HepG2 (cell line): ENCODE results near the gene PTGIS.

Experiments used
- BRD4 ChIP-seq: sonication (generic); formaldehyde crosslinking; IDR thresholded peaks from 2 replicates; pipeline ENCODE4 v1.4.0; 2020; ENCODE audit warnings: missing genetic modification reagents
- HCFC1 ChIP-seq: fragments of 150-350 bp; IDR thresholded peaks from 2 replicates; pipeline ENCODE4 v1.6.1; 2014; ENCODE audit warnings: low read depth, low read length
- KDM2A ChIP-seq: sonication (generic); formaldehyde crosslinking; IDR thresholded peaks from 2 replicates; pipeline ENCODE4 v1.4.0; 2020; ENCODE audit warnings: low read depth, missing genetic modification reagents, borderline replicate concordance
- PHF21A ChIP-seq: sonication (generic); formaldehyde crosslinking; IDR thresholded peaks from 2 replicates; pipeline ENCODE4 v1.5.0; 2020; ENCODE audit warnings: mild to moderate bottlenecking, missing genetic modification reagents
- POLR2AphosphoS5 ChIP-seq: IDR thresholded peaks from 2 replicates; pipeline ENCODE4 v1.6.1; 2012; ENCODE audit warnings: low read depth, low read length
- POLR2G ChIP-seq: fragments of 200-400 bp; formaldehyde crosslinking; IDR thresholded peaks from 2 replicates; pipeline ENCODE4 v1.6.1; 2018; ENCODE audit warnings: mild to moderate bottlenecking, low read depth, low read length, moderate library complexity
- SETDB1 ChIP-seq: sonication (generic); formaldehyde crosslinking; IDR thresholded peaks from 2 replicates; pipeline ENCODE4 v1.5.1; 2020; ENCODE audit warnings: missing genetic modification reagents, mild to moderate bottlenecking, borderline replicate concordance
- ZFP62 ChIP-seq: sonication (generic); formaldehyde crosslinking; IDR thresholded peaks from 2 replicates; pipeline ENCODE4 v1.4.0; 2020; ENCODE audit warnings: missing genetic modification reagents
- ZNF24 ChIP-seq: fragments of 450-650 bp; IDR thresholded peaks from 2 replicates; pipeline ENCODE4 v1.6.1; 2017; ENCODE audit warnings: antibody characterized with exemption, mild to moderate bottlenecking
- ZNF564 ChIP-seq: sonication (generic); formaldehyde crosslinking; IDR thresholded peaks from 2 replicates; pipeline ENCODE4 v1.8.1; 2023; ENCODE audit warnings: mild to moderate bottlenecking, missing genetic modification reagents

GRCh38 chr20:49575551-49576060 is 7.7 kb upstream of the PTGIS start:
- TF ChIP-seq KDM2A (CRISPR knock-in tag) (no peak), ZNF564 (no peak), POLR2G (no peak), SETDB1 (CRISPR knock-in tag) (no peak), PHF21A (CRISPR knock-in tag) (no peak), ZNF24 (no peak), ZFP62 (CRISPR knock-in tag) (no peak), BRD4 (no peak), POLR2AphosphoS5 (no peak), HCFC1 (no peak)
